HCT116 (cell line): ENCODE data around the gene SNIP1. TPM values are rescaled to one million over a fixed set of nuclear protein-coding genes. Genes with fewer than 3 reads are reported as not detected.

Experiments used
- ATAC-seq: fragments of 200-7000 bp; cut with Tn5 transposase; 2 replicates; pipeline ENCODE4 v1.9.1; 2020; ENCODE audit warnings: mild to moderate bottlenecking, moderate library complexity
- BruUV-seq: library from RNA; stranded (reverse); fragments of 400-500 nt; replicated peaks from 2 replicates; lab custom pipeline; 2021; lab: Mats Ljungman, UMichigan
- CTCF ChIA-PET: fragments of 300-600 bp; sonication (Branson Sonifier 250); formaldehyde crosslinking; loops from one replicate; lab custom pipeline; 2021; ENCODE audit warnings: antibody characterized with exemption; lab: Charles Lee
- POLR2A ChIA-PET: fragments of 300-600, 350-600 bp; sonication (Branson Sonifier 250); formaldehyde crosslinking; loops from one replicate; lab custom pipeline; 2021; ENCODE audit warnings: antibody characterized with exemption; lab: Charles Lee
- RAD21 ChIA-PET, 2 experiments: fragments of 300-600 bp; sonication (Branson Sonifier 250); formaldehyde crosslinking; loops; one replicate each; lab custom pipeline; 2023; ENCODE audit warnings: low total read pairs in 2 of 2; ENCODE audit not compliant: uncharacterized antibody in 2 of 2, unreplicated experiment in 2 of 2, low non-redundant PET in 1 of 2; lab: Charles Lee
- DNase-seq: peaks from one replicate; pipeline ENCODE4 v3.0.0-alpha.2; 2010; ENCODE audit warnings: low read depth, low spot score
- H2AFZ ChIP-seq: fragments of 200-600 bp; shearing (Covaris generic), sonication (generic); 2 replicates; pipeline ENCODE4 v1.6.1; 2017; ENCODE audit warnings: low read depth, mixed run types, mixed read lengths, antibody characterized with exemption, low read length; ENCODE audit not compliant: poor library complexity, severe bottlenecking
- H3K27ac ChIP-seq: 2 replicates; pipeline ENCODE4 v1.5.1; 2012; ENCODE audit warnings: low read depth, low read length
- H3K27me3 ChIP-seq: fragments of 200-600 bp; sonication (generic); 2 replicates; pipeline ENCODE4 v1.6.1; 2016; ENCODE audit warnings: mixed run types, low read length, mixed read lengths; ENCODE audit not compliant: insufficient read depth
- H3K36me3 ChIP-seq, 2 experiments: fragments of 200-500 bp in 1 of 2; fragments of 200-600 bp in 1 of 2; sonication (Bioruptor generic) in 1 of 2; sonication (generic) in 1 of 2; 2 replicates each; pipeline versions ENCODE4 v1.5.1 to v1.6.1; 2014 to 2016; ENCODE audit warnings: low read length in 2 of 2, inconsistent platforms in 1 of 2, mixed read lengths in 1 of 2, mixed run types in 1 of 2; ENCODE audit not compliant: insufficient read depth in 2 of 2, control insufficient read depth in 1 of 2
- H3K4me1 ChIP-seq, 2 experiments: fragments of 200-600 bp in 1 of 2; sonication (generic) in 1 of 2; 2 replicates each; pipeline versions ENCODE4 v1.5.1 to v1.6.1; 2012 to 2017; ENCODE audit warnings: low read length in 2 of 2, inconsistent platforms in 1 of 2, mild to moderate bottlenecking in 1 of 2, mixed read lengths in 1 of 2, mixed run types in 1 of 2, moderate library complexity in 1 of 2; ENCODE audit not compliant: insufficient read depth in 2 of 2, control insufficient read depth in 1 of 2
- H3K4me2 ChIP-seq: fragments of 200-600 bp; sonication (generic); 2 replicates; pipeline ENCODE4 v1.6.1; 2017; ENCODE audit warnings: mixed run types, low read length, mixed read lengths
- H3K4me3 ChIP-seq, 2 experiments: fragments of 200-600 bp in 1 of 2; sonication (generic) in 1 of 2; replicated peaks in 1 of 2; 2 replicates each; pipeline ENCODE4 v1.5.1; 2011 to 2016; ENCODE audit warnings: low read length in 2 of 2, control low read depth in 1 of 2, low read depth in 1 of 2, mild to moderate bottlenecking in 1 of 2, mixed read lengths in 1 of 2, mixed run types in 1 of 2
- H3K79me2 ChIP-seq: fragments of 200-600 bp; sonication (generic); 2 replicates; pipeline ENCODE4 v1.6.1; 2017; ENCODE audit warnings: mild to moderate bottlenecking, mixed run types, low read length, moderate library complexity, mixed read lengths; ENCODE audit not compliant: insufficient read depth
- H3K9ac ChIP-seq: fragments of 200-600 bp; sonication (generic); 2 replicates; pipeline ENCODE4 v1.6.1; 2016; ENCODE audit warnings: low read length, mixed read lengths
- H3K9me2 ChIP-seq: fragments of 200-600 bp; sonication (generic), shearing (Covaris generic); 2 replicates; pipeline ENCODE4 v1.6.1; 2017; ENCODE audit warnings: mixed run types, mild to moderate bottlenecking, moderate library complexity; ENCODE audit not compliant: insufficient read depth
- H3K9me3 ChIP-seq, 2 experiments: fragments of 200-500 bp in 1 of 2; fragments of 200-600 bp in 1 of 2; sonication (Bioruptor generic) in 1 of 2; sonication (generic) in 1 of 2; 2 replicates each; pipeline ENCODE4 v1.6.1; 2014 to 2017; ENCODE audit warnings: low read length in 2 of 2, mixed read lengths in 2 of 2, inconsistent platforms in 1 of 2, low read depth in 1 of 2, mild to moderate bottlenecking in 1 of 2, mixed run types in 1 of 2, moderate library complexity in 1 of 2; ENCODE audit not compliant: control insufficient read depth in 1 of 2, insufficient read depth in 1 of 2
- H4K20me1 ChIP-seq: fragments of 200-600 bp; sonication (generic), shearing (Covaris generic); 2 replicates; pipeline ENCODE4 v1.6.1; 2017; ENCODE audit warnings: mixed run types, mild to moderate bottlenecking, moderate library complexity; ENCODE audit not compliant: insufficient read depth
- ATF3 ChIP-seq: IDR thresholded peaks from 2 replicates; pipeline ENCODE4 v1.6.1; 2012
- CTCF ChIP-seq, 3 experiments: fragments of 200-600 bp in 1 of 3; sonication (generic) in 1 of 3; IDR thresholded peaks in 2 of 3; conservative IDR thresholded peaks in 1 of 3; 2 replicates each; pipeline ENCODE4 v1.5.1; 2012 to 2017; ENCODE audit warnings: low read depth in 2 of 3, low read length in 2 of 3, antibody characterized with exemption in 1 of 3, borderline replicate concordance in 1 of 3, control low read depth in 1 of 3, mild to moderate bottlenecking in 1 of 3, mixed read lengths in 1 of 3, mixed run types in 1 of 3, moderate library complexity in 1 of 3; ENCODE audit not compliant: insufficient read depth in 1 of 3
- EGR1 ChIP-seq: IDR thresholded peaks from 2 replicates; pipeline ENCODE4 v1.6.1; 2012; ENCODE audit warnings: low read depth
- EZH2phosphoT487 ChIP-seq: fragments of 200-600 bp; IDR thresholded peaks from 2 replicates; pipeline ENCODE4 v1.6.1; 2018; ENCODE audit warnings: antibody characterized with exemption, borderline replicate concordance
- JUND ChIP-seq: IDR thresholded peaks from 2 replicates; pipeline ENCODE4 v1.6.1; 2012
- POLR2A ChIP-seq: IDR thresholded peaks from 2 replicates; pipeline ENCODE4 v1.7.0; 2011; ENCODE audit warnings: borderline replicate concordance; ENCODE audit not compliant: insufficient read depth, insufficient read length; ENCODE audit errors: extremely low read depth
- POLR2AphosphoS5 ChIP-seq: IDR thresholded peaks from 2 replicates; pipeline ENCODE4 v1.6.1; 2011; ENCODE audit warnings: mild to moderate bottlenecking, low read depth, low read length, moderate library complexity
- SP1 ChIP-seq: IDR thresholded peaks from 2 replicates; pipeline ENCODE4 v1.6.1; 2012; ENCODE audit warnings: low read depth
- TCF7L2 ChIP-seq: IDR thresholded peaks from 2 replicates; pipeline ENCODE4 v1.7.0; 2011; ENCODE audit warnings: borderline replicate concordance, inconsistent platforms; ENCODE audit not compliant: insufficient read depth, insufficient read length; ENCODE audit errors: extremely low read depth
- YY1 ChIP-seq: IDR thresholded peaks from 2 replicates; pipeline ENCODE4 v1.6.1; 2011; ENCODE audit warnings: low read length, low read depth, moderate library complexity, mild to moderate bottlenecking; ENCODE audit not compliant: insufficient replicate concordance; ENCODE audit errors: extremely low read depth
- ZBTB33 ChIP-seq: IDR thresholded peaks from 2 replicates; pipeline ENCODE4 v1.6.1; 2011; ENCODE audit warnings: mild to moderate bottlenecking, low read length, moderate library complexity; ENCODE audit not compliant: insufficient replicate concordance; ENCODE audit errors: extremely low read depth
- intact Hi-C: fragments of 100-400 bp; cut with micrococcal nuclease; formaldehyde crosslinking; loops from 2 replicates; pipeline ENCODE4 v1.10.0; 2022
- total RNA-seq: library from RNA; stranded (reverse); gene quantifications from one replicate; pipeline ENCODE4 v1.2.1, GENCODE V29; 2021; ENCODE audit not compliant: unreplicated experiment

SNIP1 gene
- total RNA-seq, 1 experiment from 2014 or later, result 18.8 TPM

GRCh38 chr1:37596182-37596667 is 42.1 kb upstream of the SNIP1 start:
- no peak overlapping the region for H3K27ac ChIP-seq
- H3K4me1 ChIP-seq, result peaks cover 10 to 16% of the 10 kb centered on the region in 2 experiments; a peak in 2 of 4 replicates
- H3K27me3 ChIP-seq, result no peaks in the 10 kb centered on the region
- peak overlapping the region; percentile 98 to 100 for H3K4me3 ChIP-seq
- ATAC-seq (peak; percentile 28), DNase-seq (no peak)
- no peaks in the 10 kb centered on the region for H3K9me2 ChIP-seq
- POLR2A ChIA-PET, result no interaction called here
- CTCF ChIA-PET, result interaction anchor here (1.0 kb wide), 1 partner anchor 8 kb away, joined by 3 read pairs; no protein-coding TSS in a partner anchor
- H4K20me1 ChIP-seq, result no peaks in the 10 kb centered on the region; the same call in none of the 2 replicates
- BruUV-seq, result no TSS peak
- intact Hi-C loops, result loop anchor here (5.0 kb wide), 1 partner anchor 124 kb away; the partner anchor contains the start of gene ZC3H12A
- no peaks in the 10 kb centered on the region for H3K9me3 ChIP-seq
- TF ChIP-seq POLR2A, result no peak
- no peak for TF ChIP-seq CTCF (IDR thresholded peaks at IDR 0.05 in 2 of 3, conservative IDR thresholded peaks at IDR 0.05 in 1 of 3; ENCODE audit: borderline replicate concordance in 1 of 3, insufficient read depth in 1 of 3, low read depth in 2 of 3, low read length in 2 of 3)
- TF ChIP-seq EGR1, result no peak; the same call in 1 of the 2 replicates
- peaks cover 43% of the 10 kb centered on the region for H3K79me2 ChIP-seq
- H3K36me3 ChIP-seq, result peaks cover 17 to 22% of the 10 kb centered on the region in 2 experiments
- peak overlapping the region; percentile 98 for H3K9ac ChIP-seq
- RAD21 ChIA-PET, result no interaction called here
- H2AFZ ChIP-seq, result peak overlapping the region; percentile 99
- H3K4me2 ChIP-seq, result peak overlapping the region; percentile 95

GRCh38 chr1:37595440-37596181 is 41.5 kb upstream of the SNIP1 start, which contains the start of gene GNL2:
TSS of gene GNL2 (minus strand) at chr1:37595937. CDS start at chr1:37595822, 115 bp downstream.
- CTCF ChIA-PET, result interaction anchor here (1.0 kb wide), 1 partner anchor 9 kb away, joined by 3 read pairs; no protein-coding TSS in a partner anchor
- Histone ChIP-seq H3K9me2 (no peaks in the 10 kb centered on the region), H3K27ac (peak within 1 kb of the TSS; percentile 52), H2AFZ (peak within 1 kb of the TSS; percentile 99), H3K36me3 (peaks cover 23 to 28% of the 10 kb centered on the region in 2 experiments), H3K4me2 (peak within 1 kb of the TSS; percentile 95), H3K9ac (peak within 1 kb of the TSS; percentile 98), H3K27me3 (no peaks in the 10 kb centered on the region), H4K20me1 (no peaks in the 10 kb centered on the region; the same call in none of the 2 replicates), H3K79me2 (peaks cover 49% of the 10 kb centered on the region), H3K4me3 (peak within 1 kb of the TSS; percentile 98 to 100), H3K4me1 (peaks cover 10 to 16% of the 10 kb centered on the region in 2 experiments; a peak in 2 of 4 replicates), H3K9me3 (no peaks in the 10 kb centered on the region)
- POLR2A ChIA-PET, result no interaction called here
- DNase-seq (peak; percentile 92), ATAC-seq (peak; percentile 99)
- TSS peak; percentile 56 for BruUV-seq
- intact Hi-C loops, result loop anchor here (2.0 to 5.0 kb wide), 2 partner anchors 87 to 123 kb away; partner anchors contain the start of gene ZC3H12A
- RAD21 ChIA-PET, result no interaction called here
- TF ChIP-seq ZBTB33 (no peak), EZH2phosphoT487 (no peak), SP1 (no peak), JUND (no peak), ATF3 (no peak), POLR2AphosphoS5 (peak; percentile 90), TCF7L2 (no peak), YY1 (no peak)
